ENCODE data around the gene BATF.
"Not testable (repeated sequence)": the region's sequence is repeated elsewhere in the genome, so short reads cannot be mapped to it uniquely, and the experiment has no call there.

Gene BATF

GRCh38 chr14:75522224-75522982 lies at the start of gene BATF:
Gene BATF (plus strand): TSS chr14:75522469. CDS start chr14:75522683, 214 bp downstream.
- DNase-seq (ENCODE audit: low read depth): no peak

GRCh38 chr14:75474127-75474526 lies 48.1 kb upstream of the BATF start:
- not testable (repeated sequence) for DNase-seq (ENCODE audit: low read depth)

GRCh38 chr14:75476274-75476995 lies 45.8 kb upstream of the BATF start:
- DNase-seq (ENCODE audit: low read depth): no peak

- no peak for DNase-seq (ENCODE audit: low read depth)
These were observed 44.4 kb upstream of the BATF start for GRCh38 chr14:75477881-75478280.

GRCh38 chr14:75479770-75480600 lies 42.3 kb upstream of the BATF start:
- no peak for DNase-seq (ENCODE audit: low read depth)

GRCh38 chr14:75482366-75482765 lies 39.9 kb upstream of the BATF start:
- no peak for DNase-seq (ENCODE audit: low read depth)

GRCh38 chr14:75484711-75485429 lies 37.4 kb upstream of the BATF start:
- no peak for DNase-seq (ENCODE audit: low read depth)

- no peak for DNase-seq (ENCODE audit: low read depth)
These were observed 36.0 kb upstream of the BATF start for GRCh38 chr14:75486318-75486717.

GRCh38 chr14:75487155-75487671 lies 35.1 kb upstream of the BATF start:
- DNase-seq (ENCODE audit: low read depth): no peak

GRCh38 chr14:75489480-75489837 lies 32.8 kb upstream of the BATF start:
- no peak for DNase-seq (ENCODE audit: low read depth)

GRCh38 chr14:75491376-75491978 lies 30.8 kb upstream of the BATF start:
- no peak for DNase-seq (ENCODE audit: low read depth)

- no peak for DNase-seq (ENCODE audit: low read depth)
These were observed 29.3 kb upstream of the BATF start for GRCh38 chr14:75492832-75493591.

- peak; percentile 52 for DNase-seq (ENCODE audit: low read depth)
These were observed 28.6 kb upstream of the BATF start for GRCh38 chr14:75493592-75494087.

GRCh38 chr14:75494896-75495295 lies 27.4 kb upstream of the BATF start:
- no peak for DNase-seq (ENCODE audit: low read depth)

GRCh38 chr14:75495399-75495798 lies 26.9 kb upstream of the BATF start:
- DNase-seq (ENCODE audit: low read depth): no peak

- peak; percentile 47 for DNase-seq (ENCODE audit: low read depth)
These were observed 26.4 kb upstream of the BATF start for GRCh38 chr14:75495882-75496281.

GRCh38 chr14:75496755-75497154 lies 25.5 kb upstream of the BATF start:
- no peak for DNase-seq (ENCODE audit: low read depth)

- no peak for DNase-seq (ENCODE audit: low read depth)
These were observed 25.1 kb upstream of the BATF start for GRCh38 chr14:75497191-75497590.

- DNase-seq (ENCODE audit: low read depth): no peak
These were observed 24.6 kb upstream of the BATF start for GRCh38 chr14:75497701-75498100.

GRCh38 chr14:75499084-75499875 lies 23.0 kb upstream of the BATF start:
- DNase-seq (ENCODE audit: low read depth): no peak
